Measurements from ENCODE around the gene PLS3. TPM values are rescaled to one million over a fixed set of nuclear protein-coding genes. Genes with fewer than 3 reads are reported as not detected.
A peak's percentile ranks its signal among the peaks of the same experiment; 100 is the strongest.
"Not testable (repeated sequence)": the region's sequence is repeated elsewhere in the genome, so short reads cannot be mapped to it uniquely, and the experiment has no call there.

PLS3 gene
- total RNA-seq, 1 donor from 2014 or later = 42.7 TPM

DNA sequence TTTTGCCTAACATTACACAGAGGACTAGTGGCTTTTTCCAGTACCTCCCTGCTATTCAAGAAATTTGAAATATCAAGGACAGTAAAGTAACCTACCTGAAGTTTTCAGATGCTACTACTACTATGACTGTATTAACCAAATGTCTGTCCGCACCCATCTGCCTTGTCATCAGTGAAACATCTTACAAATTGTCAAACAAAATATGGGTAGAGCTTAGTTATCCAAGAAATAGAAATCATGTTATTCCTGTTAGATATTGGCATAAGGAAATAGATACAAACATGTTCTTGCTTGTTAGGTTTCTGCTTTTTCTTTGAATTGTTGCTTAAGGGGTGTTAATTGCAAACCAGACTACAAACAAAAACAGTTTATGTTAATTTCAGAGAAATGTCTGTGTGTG is 63.9 kb downstream of the PLS3 start:
- peaks cover 68% of the 10 kb centered on the region for H3K4me1 ChIP-seq
- TF ChIP-seq, protein P1, sequence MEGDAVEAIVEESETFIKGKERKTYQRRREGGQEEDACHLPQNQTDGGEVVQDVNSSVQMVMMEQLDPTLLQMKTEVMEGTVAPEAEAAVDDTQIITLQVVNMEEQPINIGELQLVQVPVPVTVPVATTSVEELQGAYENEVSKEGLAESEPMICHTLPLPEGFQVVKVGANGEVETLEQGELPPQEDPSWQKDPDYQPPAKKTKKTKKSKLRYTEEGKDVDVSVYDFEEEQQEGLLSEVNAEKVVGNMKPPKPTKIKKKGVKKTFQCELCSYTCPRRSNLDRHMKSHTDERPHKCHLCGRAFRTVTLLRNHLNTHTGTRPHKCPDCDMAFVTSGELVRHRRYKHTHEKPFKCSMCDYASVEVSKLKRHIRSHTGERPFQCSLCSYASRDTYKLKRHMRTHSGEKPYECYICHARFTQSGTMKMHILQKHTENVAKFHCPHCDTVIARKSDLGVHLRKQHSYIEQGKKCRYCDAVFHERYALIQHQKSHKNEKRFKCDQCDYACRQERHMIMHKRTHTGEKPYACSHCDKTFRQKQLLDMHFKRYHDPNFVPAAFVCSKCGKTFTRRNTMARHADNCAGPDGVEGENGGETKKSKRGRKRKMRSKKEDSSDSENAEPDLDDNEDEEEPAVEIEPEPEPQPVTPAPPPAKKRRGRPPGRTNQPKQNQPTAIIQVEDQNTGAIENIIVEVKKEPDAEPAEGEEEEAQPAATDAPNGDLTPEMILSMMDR (IDR thresholded peaks at IDR 0.05; ENCODE audit: borderline replicate concordance) = no peak
- intact Hi-C loops (cut with micrococcal nuclease) = no loop called here

GRCh38 chrX:115625572-115626301 is 64.8 kb downstream of the PLS3 start:
- peaks cover 9% of the 10 kb centered on the region for H3K36me3 ChIP-seq
- intact Hi-C loops (cut with micrococcal nuclease) = no loop called here
- peaks cover 72% of the 10 kb centered on the region for H3K4me1 ChIP-seq
- H3K27ac ChIP-seq (replicated peaks) = peak overlapping the region; percentile 71
- TF ChIP-seq, protein P1 (IDR thresholded peaks at IDR 0.05; ENCODE audit: borderline replicate concordance) = no peak
- DNase-seq = no peak
- no peaks in the 10 kb centered on the region for H3K9me3 ChIP-seq (replicated peaks)
- no peaks in the 10 kb centered on the region for H3K27me3 ChIP-seq (ENCODE audit: low read depth)
- H3K4me3 ChIP-seq = peak overlapping the region; percentile 9

More for the DNA sequence above, 63.9 kb downstream of the PLS3 start:
- DNase-seq = no peak
- H3K4me3 ChIP-seq = no peak overlapping the region
- no peaks in the 10 kb centered on the region for H3K9me3 ChIP-seq (replicated peaks)
- no peaks in the 10 kb centered on the region for H3K27me3 ChIP-seq (ENCODE audit: low read depth)
- H3K36me3 ChIP-seq = peaks cover 9% of the 10 kb centered on the region
- H3K27ac ChIP-seq (replicated peaks) = peak overlapping the region; percentile 71

- Histone ChIP-seq H3K27ac (replicated peaks) (peak overlapping the region; percentile 68), H3K9me3 (replicated peaks) (no peaks in the 10 kb centered on the region), H3K27me3 (ENCODE audit: low read depth) (no peaks in the 10 kb centered on the region), H3K4me1 (peaks cover 53% of the 10 kb centered on the region), H3K36me3 (peaks cover 11% of the 10 kb centered on the region), H3K4me3 (no peak overlapping the region)
- no peak for DNase-seq
- TF ChIP-seq, protein P1 (IDR thresholded peaks at IDR 0.05; ENCODE audit: borderline replicate concordance) = no peak
- intact Hi-C loops (cut with micrococcal nuclease) = no loop called here
These were observed 69.2 kb downstream of the PLS3 start for GRCh38 chrX:115630204-115630603.

GRCh38 chrX:115632455-115632854 is 71.5 kb downstream of the PLS3 start:
- intact Hi-C loops (cut with micrococcal nuclease) = no loop called here
- DNase-seq = no peak
- H3K4me1 ChIP-seq = peaks cover 34% of the 10 kb centered on the region
- peaks cover 23% of the 10 kb centered on the region for H3K36me3 ChIP-seq
- H3K27me3 ChIP-seq (ENCODE audit: low read depth) = no peaks in the 10 kb centered on the region
- H3K9me3 ChIP-seq (replicated peaks) = no peaks in the 10 kb centered on the region
- no peak overlapping the region for H3K27ac ChIP-seq (replicated peaks)
- H3K4me3 ChIP-seq = no peak overlapping the region
- TF ChIP-seq, protein P1 (IDR thresholded peaks at IDR 0.05; ENCODE audit: borderline replicate concordance) = no peak

DNA sequence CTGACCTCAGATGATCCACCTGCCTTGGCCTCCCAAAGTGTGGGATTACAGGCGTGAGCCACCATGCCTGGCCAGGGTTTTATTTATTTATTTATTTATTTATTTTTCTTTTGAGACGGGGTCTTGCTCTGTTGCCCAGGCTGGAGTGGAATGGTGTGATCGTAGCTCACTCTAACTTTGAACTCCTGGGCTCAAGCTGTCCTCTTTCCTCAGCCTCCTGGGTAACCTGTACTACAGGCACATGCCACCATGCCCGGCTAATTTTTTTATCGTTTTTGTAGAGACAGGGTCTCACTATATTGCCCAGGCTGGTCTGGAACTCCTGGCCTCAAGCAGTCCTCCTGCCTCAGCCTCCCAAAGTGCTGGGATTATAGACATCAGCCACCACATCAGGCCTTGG is 72.4 kb downstream of the PLS3 start:
- H3K9me3 ChIP-seq (replicated peaks); H3K4me3 ChIP-seq; DNase-seq; H3K27ac ChIP-seq (replicated peaks); intact Hi-C loops (cut with micrococcal nuclease); H3K27me3 ChIP-seq (ENCODE audit: low read depth): not testable (repeated sequence)
- Histone ChIP-seq H3K4me1 (peaks cover 25% of the 10 kb centered on the region), H3K36me3 (peaks cover 33% of the 10 kb centered on the region)

GRCh38 chrX:115639334-115639880 is 78.4 kb downstream of the PLS3 start:
- Histone ChIP-seq H3K27me3 (ENCODE audit: low read depth) (no peaks in the 10 kb centered on the region), H3K4me1 (peaks cover 12% of the 10 kb centered on the region), H3K27ac (replicated peaks) (peak overlapping the region; percentile 40), H3K4me3 (no peak overlapping the region), H3K36me3 (peaks cover 53% of the 10 kb centered on the region), H3K9me3 (replicated peaks) (no peaks in the 10 kb centered on the region)
- DNase-seq = no peak
- intact Hi-C loops (cut with micrococcal nuclease) = no loop called here
- TF ChIP-seq, protein P1 (IDR thresholded peaks at IDR 0.05; ENCODE audit: borderline replicate concordance) = no peak
